MG63 (cell line): ENCODE measurements around the gene TMPRSS3. TPM values are rescaled to one million over a fixed set of nuclear protein-coding genes. Genes with fewer than 3 reads are reported as not detected.
"Not testable (repeated sequence)": the region's sequence is repeated elsewhere in the genome, so short reads cannot be mapped to it uniquely, and the experiment has no call there.

Source experiments
- DNase-seq: peaks from one replicate; pipeline ENCODE4 v3.0.0-alpha.2; 2020
- H3K27me3 ChIP-seq: fragments of 250-450 bp; sonication (Bioruptor Pico); 2 replicates; pipeline ENCODE4 v1.5.1; 2020; ENCODE audit warnings: mild to moderate bottlenecking, moderate library complexity
- H3K36me3 ChIP-seq: fragments of 250-450 bp; sonication (Bioruptor Pico); 2 replicates; pipeline ENCODE4 v1.5.1; 2020; ENCODE audit warnings: mild to moderate bottlenecking, moderate library complexity
- H3K4me3 ChIP-seq: fragments of 250-450 bp; sonication (Bioruptor Pico); 2 replicates; pipeline ENCODE4 v1.5.1; 2020; ENCODE audit warnings: mild to moderate bottlenecking, moderate library complexity
- H3K9me3 ChIP-seq: fragments of 250-450 bp; sonication (Bioruptor Pico); 2 replicates; pipeline ENCODE4 v1.5.1; 2020; ENCODE audit warnings: mild to moderate bottlenecking, moderate library complexity
- total RNA-seq: library from RNA; depleted of rRNA; stranded (reverse); fragments of >200 nt; shearing (Covaris generic); gene quantifications from 2 replicates; pipeline ENCODE4 v1.2.3, GENCODE V29; 2014; ENCODE audit warnings: low replicate concordance

TMPRSS3 gene
- total RNA-seq, 1 experiment from 2014 or later: not detected

DNA sequence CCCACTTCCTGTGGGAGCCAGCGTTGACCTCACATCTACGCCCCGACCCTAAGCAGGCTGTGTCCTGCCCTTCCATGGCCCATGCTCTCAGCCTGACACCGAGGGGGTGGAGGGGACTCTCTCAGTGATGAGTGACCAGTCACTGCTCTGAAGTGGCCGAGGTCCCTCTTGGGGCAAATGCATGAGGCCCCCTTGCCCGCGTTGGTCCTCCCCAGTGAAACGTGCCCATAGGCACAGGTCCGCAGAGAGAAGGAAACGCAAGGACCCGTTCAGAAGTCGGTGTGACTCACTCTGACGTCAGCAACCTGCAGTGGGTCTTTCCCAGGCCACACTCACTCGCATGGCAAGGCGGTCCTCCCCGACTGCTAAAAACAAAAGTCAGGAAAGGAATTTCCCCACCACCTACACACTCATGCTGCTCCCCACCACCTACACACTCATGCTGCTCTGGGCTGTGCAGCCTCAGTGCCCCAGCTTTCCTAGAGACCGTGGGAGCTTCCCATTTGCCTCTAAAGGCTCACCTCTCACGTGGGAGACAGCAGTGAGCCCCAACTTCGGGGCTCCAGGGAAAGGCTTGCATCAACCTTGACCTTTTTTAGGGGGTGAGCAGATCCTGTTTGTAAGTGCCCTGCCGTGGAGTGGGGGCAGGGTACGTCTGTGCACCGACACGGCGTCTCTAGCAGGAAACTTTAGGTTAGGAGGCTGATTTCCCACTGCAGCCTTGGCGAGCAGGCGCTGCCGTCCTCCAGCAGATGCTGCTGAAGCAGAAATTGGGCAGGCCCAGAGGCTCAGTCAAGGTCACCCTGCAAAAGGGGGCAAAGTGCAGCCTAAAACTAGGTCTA lies 19.3 kb upstream of the TMPRSS3 start:
- Histone ChIP-seq H3K4me3 (no peak overlapping the region), H3K27me3 (no peaks in the 10 kb centered on the region), H3K9me3 (no peaks in the 10 kb centered on the region), H3K36me3 (no peaks in the 10 kb centered on the region)
- DNase-seq: peak; percentile 28

DNA sequence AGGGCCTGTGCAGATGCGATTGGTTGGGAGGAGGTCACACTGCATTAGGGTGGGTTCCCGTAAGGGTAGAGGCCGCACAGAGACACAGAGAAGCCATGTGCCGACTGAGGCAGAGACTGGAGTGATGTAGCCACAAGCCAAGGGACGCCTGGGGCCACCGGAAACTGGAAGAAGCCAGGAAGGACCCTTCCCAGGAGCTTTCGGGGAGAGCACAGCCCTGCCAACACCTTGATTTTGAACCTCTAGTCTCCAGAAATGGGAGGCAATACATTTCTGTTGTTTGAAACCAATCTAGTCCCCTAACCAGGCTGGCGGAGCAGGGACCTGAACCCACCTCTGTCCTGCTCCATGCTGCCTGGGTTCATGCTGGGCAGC lies 18.7 kb upstream of the TMPRSS3 start:
- no peak for DNase-seq
- H3K9me3 ChIP-seq: no peaks in the 10 kb centered on the region
- H3K36me3 ChIP-seq: no peaks in the 10 kb centered on the region
- no peak overlapping the region for H3K4me3 ChIP-seq
- H3K27me3 ChIP-seq: no peaks in the 10 kb centered on the region

DNA sequence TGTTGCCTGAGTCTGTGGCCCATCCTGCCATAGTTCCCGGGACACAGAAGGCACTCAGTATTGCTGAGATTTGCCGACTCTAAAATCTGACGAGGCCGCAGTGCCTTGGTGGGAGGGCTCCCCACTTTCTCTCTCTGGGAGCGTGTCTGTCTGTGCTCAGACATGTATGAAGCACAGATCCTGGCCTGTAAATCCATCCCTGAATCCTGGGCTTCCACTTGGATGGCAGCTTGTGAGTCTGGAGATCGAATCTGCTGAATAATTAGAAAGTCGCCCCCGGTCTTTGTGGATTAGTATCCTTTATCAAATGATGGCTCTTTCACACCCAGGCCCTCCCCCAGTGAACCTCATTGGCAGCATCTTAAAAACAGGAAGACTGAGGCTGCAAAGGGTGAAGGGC lies 18.2 kb upstream of the TMPRSS3 start:
- no peaks in the 10 kb centered on the region for H3K36me3 ChIP-seq
- H3K4me3 ChIP-seq: no peak overlapping the region
- H3K27me3 ChIP-seq: no peaks in the 10 kb centered on the region
- no peak for DNase-seq
- H3K9me3 ChIP-seq: no peaks in the 10 kb centered on the region

DNA sequence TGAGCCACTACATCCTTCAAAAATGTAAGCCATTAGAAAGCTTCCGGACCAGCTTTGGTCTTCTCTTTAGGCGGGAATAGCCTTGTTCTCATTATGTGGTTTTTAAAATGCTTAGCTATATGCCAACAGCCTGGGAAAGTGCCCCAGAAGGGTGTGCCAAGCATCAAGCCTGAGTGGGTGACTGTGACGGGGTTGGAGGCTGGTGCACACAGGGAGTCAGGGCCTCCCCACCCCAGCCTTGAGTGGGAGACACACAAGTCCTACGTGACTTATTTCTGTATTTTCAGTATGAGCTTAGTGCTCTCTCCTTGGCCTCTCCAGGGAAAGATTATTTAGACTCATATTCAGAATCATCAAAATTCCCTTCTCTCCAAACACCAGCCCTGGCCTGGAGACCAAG lies 17.6 kb upstream of the TMPRSS3 start:
- Histone ChIP-seq H3K4me3 (no peak overlapping the region), H3K27me3 (no peaks in the 10 kb centered on the region), H3K9me3 (no peaks in the 10 kb centered on the region), H3K36me3 (no peaks in the 10 kb centered on the region)
- no peak for DNase-seq

DNA sequence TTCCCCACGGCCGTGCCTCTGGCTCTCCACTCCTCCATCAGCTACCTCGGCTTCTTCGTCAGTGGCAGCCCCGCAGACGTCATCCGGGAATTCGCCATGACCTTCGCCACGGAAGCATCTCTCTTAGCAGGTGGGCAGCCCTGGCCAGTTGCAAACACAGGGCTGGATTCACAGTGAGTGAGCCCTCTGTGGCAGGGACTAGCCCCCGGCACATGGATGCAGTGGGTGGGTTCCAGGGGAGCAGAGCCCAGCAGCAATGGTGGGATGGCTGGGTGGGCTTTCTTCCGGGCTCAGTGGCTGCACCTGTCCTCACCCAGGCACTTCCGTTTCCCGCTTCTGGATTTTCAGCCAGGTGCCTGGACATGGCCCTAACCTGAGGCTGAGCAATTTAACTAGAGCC lies 17.2 kb upstream of the TMPRSS3 start:
- H3K36me3 ChIP-seq: no peaks in the 10 kb centered on the region
- no peaks in the 10 kb centered on the region for H3K9me3 ChIP-seq
- DNase-seq: no peak
- H3K4me3 ChIP-seq: no peak overlapping the region
- H3K27me3 ChIP-seq: no peaks in the 10 kb centered on the region

DNA sequence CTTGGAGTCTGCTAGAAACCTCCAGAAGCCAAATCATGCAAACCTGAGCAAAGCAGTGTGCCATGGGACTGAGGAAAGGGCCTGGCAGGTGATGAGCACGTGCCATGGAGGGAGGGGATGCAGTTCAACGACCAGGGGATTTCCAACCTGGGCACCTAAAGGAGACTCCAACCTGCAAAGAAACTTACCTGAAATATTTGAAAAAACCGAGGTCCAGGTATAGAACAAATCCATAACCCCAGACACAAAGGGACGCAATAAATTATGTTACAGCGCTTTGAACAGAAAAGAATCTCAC lies 16.7 kb upstream of the TMPRSS3 start:
- no peak for DNase-seq
- no peaks in the 10 kb centered on the region for H3K9me3 ChIP-seq
- no peak overlapping the region for H3K4me3 ChIP-seq
- no peaks in the 10 kb centered on the region for H3K36me3 ChIP-seq
- H3K27me3 ChIP-seq: no peaks in the 10 kb centered on the region

DNA sequence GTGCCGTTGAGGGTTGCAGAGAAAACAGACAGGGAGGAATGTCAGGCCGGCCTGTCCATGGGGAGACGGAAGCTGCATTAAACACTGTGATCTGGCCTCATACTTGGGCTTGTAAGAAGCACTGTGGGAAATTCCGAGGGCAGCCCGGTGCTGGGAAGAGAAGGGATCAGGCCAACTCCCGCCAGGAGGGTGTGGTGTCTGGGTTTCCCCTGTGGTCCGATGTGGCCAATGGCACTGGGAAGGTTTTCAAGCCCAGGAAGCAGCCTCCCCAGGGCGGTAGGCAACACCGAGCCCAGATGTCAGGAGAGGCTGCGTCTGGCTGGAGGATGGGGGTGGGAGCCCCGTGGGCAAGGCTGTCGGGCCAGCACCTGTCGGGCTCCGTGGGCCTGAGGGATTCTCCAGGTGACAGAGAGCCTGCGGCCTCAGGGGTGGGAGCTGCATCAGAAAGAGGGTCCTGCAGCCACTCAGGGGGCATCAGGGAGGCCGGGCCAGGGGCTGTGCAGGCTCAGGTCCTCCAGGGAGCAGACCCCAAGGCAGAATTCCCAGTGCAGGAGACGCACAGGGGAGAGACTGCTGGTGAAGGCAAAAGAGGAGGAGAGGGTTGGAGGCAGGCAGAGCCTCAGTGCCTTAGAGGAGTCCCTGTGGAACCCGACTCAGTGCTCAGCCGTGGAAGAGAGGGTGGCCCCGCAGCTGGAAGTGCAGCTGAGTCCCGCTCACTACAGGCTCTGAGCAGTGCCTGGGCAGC lies 16.2 kb upstream of the TMPRSS3 start:
- Histone ChIP-seq H3K36me3 (no peaks in the 10 kb centered on the region), H3K27me3 (no peaks in the 10 kb centered on the region), H3K9me3 (no peaks in the 10 kb centered on the region), H3K4me3 (no peak overlapping the region)
- no peak for DNase-seq

DNA sequence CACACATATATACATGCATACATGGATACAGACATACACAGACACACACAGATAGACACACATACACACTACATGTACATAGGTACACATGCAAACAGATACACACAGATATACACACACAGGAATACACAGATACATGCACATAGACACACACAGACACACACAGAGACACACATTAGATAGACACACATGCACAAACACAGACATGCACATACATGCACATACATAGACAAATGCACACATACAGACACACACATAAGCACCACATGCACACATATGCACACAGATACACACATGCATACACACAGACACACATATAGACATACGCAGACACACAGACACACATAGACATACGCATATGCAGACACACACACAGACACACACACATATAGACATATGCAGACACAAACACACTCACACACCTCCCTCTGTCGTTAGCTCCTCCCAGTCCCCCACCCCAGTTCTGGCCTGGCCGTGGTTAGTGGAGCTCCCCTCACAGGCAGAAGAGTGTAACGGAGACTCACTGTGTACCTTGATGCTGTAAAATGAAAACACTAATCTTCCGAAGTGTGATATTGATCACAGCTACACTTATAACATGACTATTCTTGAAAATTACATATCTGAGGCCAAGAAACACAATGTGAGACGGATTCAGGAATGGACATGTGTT lies 15.5 kb upstream of the TMPRSS3 start:
- Histone ChIP-seq H3K4me3 (no peak overlapping the region), H3K9me3 (no peaks in the 10 kb centered on the region), H3K36me3 (no peaks in the 10 kb centered on the region), H3K27me3 (no peaks in the 10 kb centered on the region)
- no peak for DNase-seq

DNA sequence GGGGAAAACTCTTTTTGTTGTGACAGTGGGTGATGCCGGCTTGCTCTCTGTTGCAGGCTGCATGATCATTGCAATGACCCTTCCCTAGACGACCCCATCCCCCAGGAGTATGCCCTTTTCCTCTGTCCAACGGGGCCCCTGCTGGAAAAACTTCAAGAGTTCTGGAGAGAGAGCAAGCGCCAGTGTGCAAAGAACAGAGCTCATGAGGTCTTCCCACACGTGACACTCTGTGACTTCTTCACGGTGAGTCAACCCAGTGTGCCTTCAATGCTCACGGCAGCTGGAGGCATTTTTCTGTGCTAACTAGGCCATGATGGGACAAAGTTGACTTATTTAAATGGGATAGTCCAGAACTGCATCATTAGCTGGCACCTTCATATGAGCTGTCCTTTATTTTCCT lies 13.5 kb upstream of the TMPRSS3 start:
- H3K36me3 ChIP-seq: no peaks in the 10 kb centered on the region
- H3K9me3 ChIP-seq: no peaks in the 10 kb centered on the region
- no peak overlapping the region for H3K4me3 ChIP-seq
- no peaks in the 10 kb centered on the region for H3K27me3 ChIP-seq
- no peak for DNase-seq

DNA sequence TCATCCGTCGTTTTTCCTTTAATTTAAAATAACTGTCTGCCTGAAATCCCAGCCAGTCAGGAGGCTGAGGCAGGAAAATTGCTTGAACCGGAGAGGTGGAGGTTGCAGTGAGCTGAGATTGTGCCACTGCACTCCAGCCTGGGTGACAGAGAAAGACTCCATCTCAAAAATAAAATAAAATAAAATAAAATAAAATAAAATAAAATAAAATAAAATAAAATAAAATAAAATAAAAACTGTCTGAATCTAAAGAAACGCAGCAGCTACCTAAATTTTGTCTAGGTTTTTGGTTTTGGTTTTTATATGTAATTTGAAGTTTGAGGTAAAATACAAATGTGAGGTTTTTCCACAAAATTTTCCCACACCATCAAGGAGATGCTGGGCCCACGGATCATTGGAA lies 12.9 kb upstream of the TMPRSS3 start:
- H3K9me3 ChIP-seq, H3K4me3 ChIP-seq, H3K36me3 ChIP-seq, H3K27me3 ChIP-seq, DNase-seq: not testable (repeated sequence)

DNA sequence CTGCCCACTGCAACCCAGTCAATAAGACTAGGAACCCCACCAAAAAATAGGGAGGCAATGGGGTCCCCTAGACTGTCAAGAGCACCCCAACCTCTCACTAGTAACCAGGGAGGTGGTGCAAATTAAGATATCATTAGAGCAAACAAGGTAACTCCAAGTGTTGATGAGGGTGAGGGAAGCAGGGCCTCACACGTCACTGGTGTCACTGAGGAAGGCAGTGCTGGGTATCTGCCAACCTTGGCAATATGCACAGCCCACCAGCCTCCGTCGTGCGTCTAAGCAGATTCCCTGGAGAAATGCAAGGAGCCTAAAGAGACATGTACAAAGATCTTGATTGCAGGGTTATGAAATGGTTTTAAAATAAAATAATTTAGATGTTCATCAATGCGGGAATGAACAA lies 11.6 kb upstream of the TMPRSS3 start:
- no peak for DNase-seq
- H3K4me3 ChIP-seq: no peak overlapping the region
- no peaks in the 10 kb centered on the region for H3K27me3 ChIP-seq
- H3K36me3 ChIP-seq: no peaks in the 10 kb centered on the region
- H3K9me3 ChIP-seq: no peaks in the 10 kb centered on the region

DNA sequence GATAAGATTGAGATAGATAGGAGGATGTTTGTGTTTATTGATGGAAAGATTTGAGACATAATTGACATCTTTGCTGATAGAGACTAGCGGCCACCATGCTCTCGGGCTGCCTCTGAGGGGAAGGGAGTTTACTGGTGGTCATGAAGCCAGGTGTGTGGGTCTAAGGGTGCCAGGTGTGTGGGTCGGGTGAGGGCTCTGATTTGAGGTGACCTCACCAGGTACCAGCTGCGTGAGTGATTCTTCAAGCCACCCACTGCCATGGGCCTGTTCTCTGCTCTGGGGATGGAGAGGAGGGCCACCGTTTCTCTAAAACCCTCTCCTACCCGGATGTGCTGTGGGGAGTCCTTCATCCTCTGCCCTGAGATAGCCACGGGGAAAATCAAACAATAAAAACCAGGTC lies 11.0 kb upstream of the TMPRSS3 start:
- no peak for DNase-seq
- Histone ChIP-seq H3K27me3 (no peaks in the 10 kb centered on the region), H3K4me3 (no peak overlapping the region), H3K36me3 (no peaks in the 10 kb centered on the region), H3K9me3 (no peaks in the 10 kb centered on the region)

DNA sequence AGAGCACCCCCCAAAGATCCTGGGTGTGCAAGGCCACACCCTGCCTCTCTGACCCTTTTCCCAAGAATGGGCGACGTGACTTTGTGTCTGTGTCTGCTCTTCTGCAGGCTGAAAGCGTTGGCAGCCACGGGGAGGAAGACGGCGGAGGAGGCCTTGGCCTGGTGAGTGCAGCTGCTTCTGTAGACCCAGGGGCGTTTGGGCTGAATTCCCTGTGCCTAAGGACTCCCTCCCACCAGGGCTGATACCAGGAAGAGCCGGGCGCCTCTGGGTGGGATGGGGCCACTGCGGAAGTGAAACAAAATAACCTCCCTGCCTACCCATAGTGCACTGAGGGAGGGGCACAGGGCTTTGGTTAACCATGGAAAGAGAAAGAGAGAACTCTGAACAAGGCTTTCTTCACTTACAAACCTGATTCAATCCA lies 10.4 kb upstream of the TMPRSS3 start:
- no peaks in the 10 kb centered on the region for H3K9me3 ChIP-seq
- no peak for DNase-seq
- H3K27me3 ChIP-seq: no peaks in the 10 kb centered on the region
- no peak overlapping the region for H3K4me3 ChIP-seq
- no peaks in the 10 kb centered on the region for H3K36me3 ChIP-seq

DNA sequence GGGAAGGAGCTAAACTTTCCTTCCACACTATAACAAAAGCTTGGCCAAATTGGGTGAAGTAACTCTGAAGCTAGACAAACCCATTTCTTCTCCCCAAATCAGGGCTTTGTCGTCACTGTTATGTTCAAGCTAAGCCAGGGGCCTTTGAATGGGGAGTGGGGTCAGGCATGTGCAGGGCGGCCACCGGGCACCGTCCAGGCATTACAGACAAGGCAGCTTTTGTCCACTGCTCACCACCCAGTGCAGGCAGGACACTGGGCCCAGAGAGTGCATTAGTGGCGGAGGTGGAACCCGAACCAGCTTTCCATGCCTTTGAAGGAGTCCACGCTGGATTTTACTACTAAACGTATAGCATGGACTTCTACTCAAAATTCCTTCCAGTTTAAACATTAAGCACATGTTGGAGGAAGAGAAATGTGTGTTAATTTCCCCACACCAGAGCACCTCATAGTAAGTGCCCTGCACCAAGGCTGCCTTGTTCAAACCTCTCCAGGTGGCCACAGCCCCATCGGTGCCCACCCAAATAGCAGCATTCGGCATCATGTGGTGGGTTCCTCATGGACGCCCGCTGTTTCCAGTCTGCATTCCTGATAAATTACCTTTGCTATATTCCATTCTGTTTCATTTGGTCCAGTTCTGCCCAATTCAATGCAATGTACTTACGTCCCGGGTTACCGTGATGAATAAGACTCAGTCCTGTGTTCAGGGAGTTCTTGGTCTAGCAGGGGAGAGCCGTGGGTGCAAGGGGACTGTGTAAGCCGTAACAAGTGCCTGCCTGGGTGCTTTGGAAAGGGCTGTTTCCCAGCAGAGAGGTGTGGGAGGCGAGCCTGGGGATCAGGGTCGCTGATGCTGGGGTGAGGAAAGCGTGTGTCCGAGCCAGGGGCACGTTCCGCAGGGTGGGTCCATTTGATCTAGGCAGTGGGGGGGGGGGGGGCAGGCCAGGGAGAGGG lies 9.5 kb upstream of the TMPRSS3 start:
- no peak for DNase-seq
- Histone ChIP-seq H3K9me3 (no peaks in the 10 kb centered on the region), H3K36me3 (no peaks in the 10 kb centered on the region), H3K27me3 (no peaks in the 10 kb centered on the region), H3K4me3 (no peak overlapping the region)

DNA sequence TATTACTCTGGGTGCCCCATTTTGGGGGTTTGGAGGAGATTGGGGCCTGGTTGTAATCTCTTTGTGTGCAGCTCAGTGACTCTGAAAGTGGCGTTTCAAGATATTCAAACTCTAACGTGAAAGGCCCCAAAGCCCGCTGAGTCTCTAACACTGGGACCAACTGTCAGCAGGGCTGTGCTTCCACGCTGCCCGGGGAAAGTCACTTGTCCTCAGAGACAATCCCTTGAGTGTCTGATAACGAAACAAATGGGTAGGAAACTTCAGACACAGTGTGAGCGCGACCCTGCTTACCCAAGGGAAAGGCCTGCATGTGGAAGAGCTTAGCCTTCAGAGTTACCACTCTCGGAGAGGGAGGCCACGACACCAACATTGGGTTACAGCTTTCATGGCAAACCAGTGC lies 8.7 kb upstream of the TMPRSS3 start:
- Histone ChIP-seq H3K4me3 (no peak overlapping the region), H3K9me3 (no peaks in the 10 kb centered on the region)
- DNase-seq: no peak

DNA sequence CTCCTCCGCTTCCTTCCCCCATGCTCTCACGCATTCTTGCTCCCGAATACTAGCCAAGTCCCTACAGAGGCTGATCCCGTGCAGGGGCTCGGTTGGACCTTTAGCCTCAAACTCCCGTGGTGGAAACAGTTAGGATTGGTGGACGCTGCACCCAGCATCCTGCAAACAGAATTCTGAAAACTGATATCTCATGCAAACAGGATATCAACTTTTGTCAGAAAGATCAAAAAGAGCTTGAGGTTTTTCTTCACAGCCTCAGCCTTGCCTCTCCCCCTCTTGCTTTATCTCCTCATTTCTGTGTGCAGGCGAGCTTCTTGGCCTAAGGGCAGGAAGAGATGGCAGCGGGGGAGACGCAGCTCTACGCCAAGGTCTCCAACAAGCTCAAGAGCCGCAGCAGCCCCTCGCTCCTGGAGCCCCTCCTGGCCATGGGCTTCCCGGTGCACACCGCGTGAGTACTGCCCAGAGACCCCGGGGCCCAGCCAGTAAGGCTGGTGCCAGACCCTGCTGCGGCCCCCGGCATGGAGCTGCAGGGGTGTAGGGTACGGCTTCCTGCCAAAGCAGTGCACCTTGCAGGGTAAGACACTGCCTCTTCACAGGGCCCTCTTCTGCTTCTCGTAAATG lies 7.9 kb upstream of the TMPRSS3 start, which contains the start of gene UBASH3A:
UBASH3A (plus strand) TSS at position 292 of the 621 bp plus-strand sequence; CDS start at position 336, 44 bp downstream.
- no peaks in the 10 kb centered on the region for H3K36me3 ChIP-seq
- no peaks in the 10 kb centered on the region for H3K27me3 ChIP-seq
- DNase-seq: no peak
- H3K4me3 ChIP-seq: no peak within 1 kb of the TSS
- no peaks in the 10 kb centered on the region for H3K9me3 ChIP-seq

More for the DNA sequence above, 8.7 kb upstream of the TMPRSS3 start:
- Histone ChIP-seq H3K36me3 (no peaks in the 10 kb centered on the region), H3K27me3 (no peaks in the 10 kb centered on the region)
